Tibial artery (tissue), 4 donors: ENCODE data around the gene ACADVL.

Experiments used
- DNase-seq, 2 donors: peaks; one replicate each; pipeline ENCODE4 v3.0.0-alpha.2; 2019
- H3K27ac ChIP-seq, 2 donors: fragments of 200-600 bp; sonication (generic) in 1 of 2; 1 replicate in 1 of 2; 2 replicates in 1 of 2; pipeline ENCODE4 v1.5.1; 2018 to 2019; ENCODE audit warnings: mild to moderate bottlenecking in 1 of 2
- H3K27me3 ChIP-seq, 2 donors: fragments of 200-600 bp; sonication (generic) in 1 of 2; one replicate each; pipeline versions ENCODE4 v1.5.1 to v1.6.0; 2016 to 2019
- H3K36me3 ChIP-seq, 3 donors: fragments of 200-600 bp; sonication (generic) in 2 of 3; one replicate each; pipeline ENCODE4 v1.5.1; 2016 to 2019; ENCODE audit warnings: mild to moderate bottlenecking in 2 of 3
- H3K4me1 ChIP-seq, 4 donors: fragments of 200-600 bp; sonication (generic) in 2 of 4; 1 replicate in 3 of 4; 2 replicates in 1 of 4; pipeline ENCODE4 v1.5.1; 2016 to 2019
- H3K4me3 ChIP-seq, 2 donors: fragments of 200-600 bp; sonication (generic) in 1 of 2; 1 replicate in 1 of 2; 2 replicates in 1 of 2; pipeline ENCODE4 v1.5.1; 2018 to 2019; ENCODE audit warnings: mild to moderate bottlenecking in 2 of 2
- H3K9me3 ChIP-seq, 3 donors: fragments of 200-600 bp; sonication (generic) in 1 of 3; one replicate each; pipeline ENCODE4 v1.5.1; 2016 to 2019
- intact Hi-C: fragments of 100-400 bp; cut with DNase I; formaldehyde crosslinking; loops from one replicate; pipeline ENCODE4 v1.15.0; 2023; ENCODE audit warnings: low total_unique reads
- TF ChIP-seq, protein P1 (sequence below), 2 experiments: fragments of 200-600 bp in 1 of 2; fragments of 450-650 bp in 1 of 2; IDR thresholded peaks; one replicate each; pipeline ENCODE4 v1.5.1; 2017 to 2019; ENCODE audit warnings: antibody characterized with exemption in 2 of 2, mild to moderate bottlenecking in 1 of 2, moderate library complexity in 1 of 2

Gene ACADVL

DNA sequence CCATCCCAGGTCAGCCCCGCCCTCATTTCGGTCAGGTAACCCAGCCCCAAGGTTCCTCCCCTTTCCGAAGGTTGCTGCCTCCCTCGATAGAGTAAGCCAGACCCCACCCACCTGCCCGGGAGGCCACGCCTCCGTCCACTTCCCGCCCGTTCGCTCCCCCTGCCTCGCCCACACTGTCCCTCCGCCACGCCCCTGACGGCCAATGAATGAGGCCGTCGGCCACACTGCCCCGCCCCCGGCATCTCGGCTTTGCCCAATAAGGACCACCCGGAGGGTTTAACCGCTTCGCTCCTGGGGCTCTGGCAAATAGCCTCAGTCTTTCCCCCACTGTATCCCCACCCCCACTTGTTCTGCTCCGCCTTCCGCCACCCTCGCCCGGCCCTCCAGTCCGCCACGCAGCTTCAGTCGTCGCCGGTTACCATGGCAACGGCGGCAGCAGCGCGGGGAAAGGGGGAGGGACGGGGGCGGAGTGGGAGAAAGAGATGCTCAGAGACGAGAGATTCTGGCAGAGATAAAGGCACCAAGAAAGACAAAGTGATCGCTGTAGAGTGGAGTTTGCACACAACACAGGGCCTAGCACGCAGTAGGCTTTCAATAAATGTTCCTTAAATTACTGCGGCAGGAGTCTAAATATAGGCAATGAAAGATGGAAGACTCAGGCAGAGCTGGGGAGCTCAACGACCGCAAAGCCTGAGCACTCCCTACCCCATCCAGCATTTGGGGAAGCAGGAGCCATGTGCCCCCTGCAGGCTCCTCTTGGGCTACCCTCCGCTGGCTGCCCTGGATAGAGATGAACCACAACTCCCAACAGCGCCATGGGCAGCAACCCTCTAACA is 5.2 kb upstream of the ACADVL start:
- H3K4me3 ChIP-seq: peak overlapping the region; percentile 49 to 53
- intact Hi-C loops: no loop called here
- TF ChIP-seq, protein P1, sequence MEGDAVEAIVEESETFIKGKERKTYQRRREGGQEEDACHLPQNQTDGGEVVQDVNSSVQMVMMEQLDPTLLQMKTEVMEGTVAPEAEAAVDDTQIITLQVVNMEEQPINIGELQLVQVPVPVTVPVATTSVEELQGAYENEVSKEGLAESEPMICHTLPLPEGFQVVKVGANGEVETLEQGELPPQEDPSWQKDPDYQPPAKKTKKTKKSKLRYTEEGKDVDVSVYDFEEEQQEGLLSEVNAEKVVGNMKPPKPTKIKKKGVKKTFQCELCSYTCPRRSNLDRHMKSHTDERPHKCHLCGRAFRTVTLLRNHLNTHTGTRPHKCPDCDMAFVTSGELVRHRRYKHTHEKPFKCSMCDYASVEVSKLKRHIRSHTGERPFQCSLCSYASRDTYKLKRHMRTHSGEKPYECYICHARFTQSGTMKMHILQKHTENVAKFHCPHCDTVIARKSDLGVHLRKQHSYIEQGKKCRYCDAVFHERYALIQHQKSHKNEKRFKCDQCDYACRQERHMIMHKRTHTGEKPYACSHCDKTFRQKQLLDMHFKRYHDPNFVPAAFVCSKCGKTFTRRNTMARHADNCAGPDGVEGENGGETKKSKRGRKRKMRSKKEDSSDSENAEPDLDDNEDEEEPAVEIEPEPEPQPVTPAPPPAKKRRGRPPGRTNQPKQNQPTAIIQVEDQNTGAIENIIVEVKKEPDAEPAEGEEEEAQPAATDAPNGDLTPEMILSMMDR (IDR thresholded peaks at IDR 0.05): peak; percentile 32 to 49
- peak; percentile 98 for DNase-seq
- no peaks in the 10 kb centered on the region for H3K36me3 ChIP-seq
- H3K9me3 ChIP-seq: no peaks in the 10 kb centered on the region
- peak overlapping the region; percentile 59 to 64 for H3K27ac ChIP-seq
- H3K4me1 ChIP-seq: peaks cover 0 to 56% (median 36%) of the 10 kb centered on the region in 4 donors
- peaks cover 0 to 34% of the 10 kb centered on the region in 2 donors for H3K27me3 ChIP-seq

DNA sequence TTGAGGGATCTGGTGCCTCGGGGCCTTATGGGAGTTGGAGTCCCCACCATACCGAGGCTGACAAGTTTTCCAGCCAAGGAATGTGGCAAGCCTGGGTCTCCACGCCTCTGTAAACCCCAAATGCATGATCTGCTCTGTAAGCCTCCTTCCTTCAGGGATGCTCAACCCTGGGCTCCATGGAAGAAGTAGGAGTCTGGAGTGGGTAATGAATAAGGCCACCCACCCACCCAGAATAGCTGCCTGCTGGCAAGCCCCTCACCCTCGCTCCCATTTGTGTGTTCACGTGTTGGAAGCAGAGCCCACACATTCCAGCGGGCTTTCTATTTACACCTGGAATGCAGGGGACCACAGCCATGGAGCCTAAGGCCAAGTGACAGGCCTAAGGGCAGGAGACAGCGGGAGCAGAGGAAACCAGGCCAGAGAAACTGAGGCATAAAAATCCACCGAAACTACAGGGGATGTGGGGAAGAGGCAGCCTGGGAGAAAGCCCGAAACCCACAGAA is 4.6 kb upstream of the ACADVL start:
- TF ChIP-seq, protein P1 (IDR thresholded peaks at IDR 0.05): no peak
- H3K27ac ChIP-seq: peak overlapping the region; percentile 59 to 64
- H3K4me1 ChIP-seq: peaks cover 0 to 56% (median 37%) of the 10 kb centered on the region in 4 donors
- peaks cover 0 to 34% of the 10 kb centered on the region in 2 donors for H3K27me3 ChIP-seq
- DNase-seq: no peak
- no peaks in the 10 kb centered on the region for H3K9me3 ChIP-seq
- intact Hi-C loops: no loop called here
- H3K36me3 ChIP-seq: no peaks in the 10 kb centered on the region
- H3K4me3 ChIP-seq: peak overlapping the region; percentile 49 to 53

DNA sequence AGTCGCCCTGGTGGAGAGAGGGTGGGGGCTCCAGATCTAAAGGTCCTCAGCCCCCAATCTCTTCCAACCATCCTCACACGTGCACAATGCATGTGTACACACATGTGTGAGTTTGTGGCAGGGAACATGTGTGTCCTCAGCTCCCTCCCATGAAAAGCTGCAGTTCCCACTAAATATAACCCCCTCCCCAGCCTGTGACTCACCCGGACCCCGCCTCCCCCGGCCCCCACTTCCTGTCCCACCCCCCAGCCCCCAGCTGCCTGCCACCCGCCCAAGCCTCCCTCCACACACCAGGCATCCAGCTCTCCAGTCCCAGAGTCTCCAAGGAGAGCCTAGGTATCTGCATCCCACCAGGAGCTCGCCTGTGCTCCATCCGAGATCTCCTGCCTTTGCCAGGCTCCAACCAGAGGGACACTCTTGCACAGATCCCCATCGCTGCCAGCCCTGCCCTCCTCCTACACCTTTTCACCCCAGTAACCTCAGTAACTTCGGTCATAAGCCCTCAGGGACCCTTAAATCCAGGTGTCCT is 4.0 kb upstream of the ACADVL start:
- Histone ChIP-seq H3K4me3 (peak overlapping the region in 1 of 2 donors; percentile 49), H3K27ac (peak overlapping the region; percentile 59 to 64), H3K27me3 (peaks cover 0 to 30% of the 10 kb centered on the region in 2 donors), H3K4me1 (peaks cover 0 to 61% (median 42%) of the 10 kb centered on the region in 4 donors), H3K9me3 (no peaks in the 10 kb centered on the region), H3K36me3 (no peaks in the 10 kb centered on the region)
- TF ChIP-seq, protein P1 (IDR thresholded peaks at IDR 0.05): no peak
- intact Hi-C loops: no loop called here
- no peak for DNase-seq

DNA sequence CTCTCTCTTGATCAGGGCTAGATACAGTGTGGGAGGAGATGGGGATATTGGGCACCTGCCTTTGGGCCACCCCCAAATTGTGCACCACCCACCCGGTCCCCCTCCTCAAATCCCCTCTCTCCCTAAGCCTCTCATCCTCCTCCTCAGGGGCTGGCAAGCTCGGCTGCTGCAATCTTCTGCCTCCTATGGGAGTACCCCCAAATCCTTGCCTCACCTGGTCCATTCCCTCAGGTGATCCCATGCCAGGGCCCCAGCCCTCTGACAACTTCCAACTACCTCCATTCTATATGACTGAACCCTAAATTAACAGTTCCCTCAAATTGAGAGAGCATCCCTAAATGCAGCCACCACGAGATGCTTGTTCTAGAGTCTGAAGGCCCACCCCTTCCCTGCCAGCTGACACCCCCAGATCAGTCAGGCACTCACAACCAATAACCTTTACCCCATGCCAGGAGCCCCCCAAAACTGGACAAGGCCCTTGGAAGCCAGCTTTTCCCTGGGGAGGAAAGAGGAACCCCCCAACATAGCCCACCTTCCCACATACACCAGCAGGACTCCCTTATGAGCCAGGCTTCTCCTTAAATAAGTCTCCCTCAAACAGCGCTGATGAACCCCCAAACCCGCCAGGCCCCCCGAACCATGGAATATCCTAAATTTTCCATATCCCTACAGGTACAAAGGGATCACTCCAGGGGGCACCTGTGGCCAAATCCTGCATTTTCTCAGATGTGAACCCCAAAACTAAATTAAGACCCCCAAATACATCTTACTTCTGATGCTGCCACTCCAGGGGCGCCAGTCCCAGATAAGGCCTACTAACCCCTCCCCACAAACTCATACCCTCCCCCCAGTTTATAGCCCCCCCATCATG is 3.3 kb upstream of the ACADVL start:
- TF ChIP-seq, protein P1 (IDR thresholded peaks at IDR 0.05): no peak
- peaks cover 0 to 22% of the 10 kb centered on the region in 2 donors for H3K27me3 ChIP-seq
- H3K36me3 ChIP-seq: peaks cover 0 to 6% (median 0%) of the 10 kb centered on the region in 3 donors
- intact Hi-C loops: no loop called here
- H3K4me3 ChIP-seq: peak overlapping the region; percentile 44 to 49
- peak overlapping the region; percentile 64 to 69 for H3K27ac ChIP-seq
- H3K9me3 ChIP-seq: no peaks in the 10 kb centered on the region
- no peak for DNase-seq
- peaks cover 0 to 69% (median 50%) of the 10 kb centered on the region in 4 donors for H3K4me1 ChIP-seq
